ENCODE measurements around the gene ARMC2. TPM values are rescaled to one million over a fixed set of nuclear protein-coding genes. Genes with fewer than 3 reads are reported as not detected.

The ARMC2 gene
- total and polyA plus RNA-seq, 2 of the 8 experiments (the other 6 are each of a cell fraction or from before 2014, with no cell fraction given) = 1.6 to 4.4 TPM

DNA sequence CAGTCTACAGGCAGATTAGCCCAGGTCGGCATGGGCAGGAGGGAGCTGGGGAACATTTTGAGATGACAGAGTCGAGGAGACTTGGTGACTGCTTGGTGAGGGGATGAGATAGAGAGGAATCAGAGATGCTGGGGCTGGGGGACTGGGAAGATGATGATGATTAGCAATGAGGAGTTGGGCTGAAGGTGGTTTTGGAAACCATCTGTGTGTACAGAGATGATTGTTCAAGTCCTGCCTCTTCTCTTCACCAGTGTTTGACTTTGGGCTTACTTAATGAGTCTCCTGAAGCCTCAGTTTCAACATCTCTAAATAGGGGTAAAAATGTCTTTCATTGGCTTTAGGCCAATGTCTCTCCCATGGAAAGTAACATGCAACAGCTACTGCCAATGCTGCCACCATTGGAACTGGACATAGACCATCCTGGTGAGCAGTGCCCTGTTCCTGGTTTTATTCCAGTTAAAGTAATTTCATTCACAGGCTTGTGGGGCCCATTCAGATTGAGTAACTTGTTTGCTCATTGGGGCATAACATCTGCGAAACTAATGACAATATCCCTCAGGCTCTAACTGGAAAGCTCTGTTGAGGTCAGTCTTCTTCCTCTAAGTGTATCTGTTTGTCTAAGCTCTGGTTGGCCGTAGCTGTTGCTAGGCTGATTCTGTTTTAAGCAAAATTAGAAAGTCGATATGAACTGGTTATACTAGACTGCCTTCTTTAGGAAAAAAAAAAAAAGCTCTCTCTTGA is 99.1 kb downstream of the ARMC2 start (continued):
- TF ChIP-seq, protein P1, sequence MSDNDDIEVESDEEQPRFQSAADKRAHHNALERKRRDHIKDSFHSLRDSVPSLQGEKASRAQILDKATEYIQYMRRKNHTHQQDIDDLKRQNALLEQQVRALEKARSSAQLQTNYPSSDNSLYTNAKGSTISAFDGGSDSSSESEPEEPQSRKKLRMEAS (IDR thresholded peaks at IDR 0.05) = no peak
- TF ChIP-seq TCF12 (IDR thresholded peaks at IDR 0.05; ENCODE audit: low read depth, low read length) = no peak
- TF ChIP-seq, protein P2, sequence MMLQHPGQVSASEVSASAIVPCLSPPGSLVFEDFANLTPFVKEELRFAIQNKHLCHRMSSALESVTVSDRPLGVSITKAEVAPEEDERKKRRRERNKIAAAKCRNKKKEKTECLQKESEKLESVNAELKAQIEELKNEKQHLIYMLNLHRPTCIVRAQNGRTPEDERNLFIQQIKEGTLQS (IDR thresholded peaks at IDR 0.05; ENCODE audit: insufficient read depth, low read depth, low read length) = no peak

Data from H1 (cell line).